HUES48 (cell line): ENCODE data around the gene TRIM16.
"Not testable (repeated sequence)": the region's sequence is repeated elsewhere in the genome, so short reads cannot be mapped to it uniquely, and the experiment has no call there.

Experiments
- H3K27ac ChIP-seq: one replicate; pipeline ENCODE4 v1.7.0; 2013; ENCODE audit warnings: low read depth, low read length, inconsistent platforms
- H3K27me3 ChIP-seq: 2 replicates; pipeline ENCODE4 v1.6.1; 2013; ENCODE audit warnings: mild to moderate bottlenecking, low read length; ENCODE audit not compliant: control insufficient read depth, insufficient read depth
- H3K36me3 ChIP-seq: 2 replicates; pipeline ENCODE4 v1.6.1; 2013; ENCODE audit warnings: low read length; ENCODE audit not compliant: control insufficient read depth, insufficient read depth
- H3K4me1 ChIP-seq: 2 replicates; pipeline ENCODE4 v1.6.1; 2013; ENCODE audit warnings: mild to moderate bottlenecking, low read length; ENCODE audit not compliant: control insufficient read depth, insufficient read depth
- H3K4me3 ChIP-seq: 2 replicates; pipeline ENCODE4 v1.5.1; 2013; ENCODE audit warnings: mild to moderate bottlenecking, low read depth, low read length
- H3K9ac ChIP-seq: 2 replicates; pipeline ENCODE4 v1.6.1; 2013; ENCODE audit warnings: mild to moderate bottlenecking, low read depth, low read length, moderate library complexity
- H3K9me3 ChIP-seq: 2 replicates; pipeline ENCODE4 v1.6.1; 2013; ENCODE audit warnings: low read length; ENCODE audit not compliant: control insufficient read depth, insufficient read depth

TRIM16 gene

GRCh38 chr17:15645099-15645941 lies 38.8 kb downstream of the TRIM16 start:
- H3K27ac ChIP-seq, result peak overlapping the region; percentile 78
- not testable (repeated sequence) for H3K9ac ChIP-seq

DNA sequence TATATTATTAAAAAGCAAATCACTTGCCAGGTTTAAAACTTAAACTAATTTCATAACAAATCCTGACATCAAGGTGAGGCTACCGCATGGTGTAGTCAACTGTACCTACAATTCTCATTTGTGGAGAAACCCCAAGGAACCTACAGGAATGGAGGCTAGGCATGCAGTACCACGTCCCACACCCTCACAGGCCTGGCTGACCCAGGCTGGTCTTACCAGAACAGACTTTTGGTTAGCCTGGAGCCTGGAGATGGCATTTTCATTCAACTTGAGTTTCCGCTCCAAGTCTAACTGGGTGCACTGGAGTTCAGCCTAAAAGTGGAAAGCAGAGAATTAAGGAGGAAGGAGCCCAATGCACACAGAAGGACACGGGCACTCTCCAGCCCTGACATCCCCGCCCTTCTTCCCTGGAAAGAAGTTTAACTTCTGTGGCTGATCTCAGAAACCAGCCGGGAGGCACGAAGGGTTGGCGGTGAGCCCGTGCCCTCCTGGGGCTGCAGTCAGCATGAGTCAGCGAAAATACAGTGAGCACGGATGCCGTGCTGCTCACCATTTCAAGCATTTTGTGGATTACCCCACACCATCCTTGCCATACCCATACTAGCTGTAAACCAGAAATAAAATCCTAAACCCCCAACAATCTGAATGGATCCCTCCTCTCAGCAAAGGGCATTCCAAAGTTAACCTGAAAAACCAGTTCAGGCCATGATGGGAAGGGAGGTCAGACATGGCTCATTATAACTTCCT lies 41.4 kb downstream of the TRIM16 start:
- not testable (repeated sequence) for H3K4me1 ChIP-seq, H3K27ac ChIP-seq, H3K36me3 ChIP-seq, H3K27me3 ChIP-seq, H3K4me3 ChIP-seq, H3K9me3 ChIP-seq, H3K9ac ChIP-seq

More at GRCh38 chr17:15645099-15645941, 38.8 kb downstream of the TRIM16 start:
- H3K4me1 ChIP-seq, H3K9me3 ChIP-seq, H3K27me3 ChIP-seq, H3K4me3 ChIP-seq, H3K36me3 ChIP-seq: not testable (repeated sequence)

DNA sequence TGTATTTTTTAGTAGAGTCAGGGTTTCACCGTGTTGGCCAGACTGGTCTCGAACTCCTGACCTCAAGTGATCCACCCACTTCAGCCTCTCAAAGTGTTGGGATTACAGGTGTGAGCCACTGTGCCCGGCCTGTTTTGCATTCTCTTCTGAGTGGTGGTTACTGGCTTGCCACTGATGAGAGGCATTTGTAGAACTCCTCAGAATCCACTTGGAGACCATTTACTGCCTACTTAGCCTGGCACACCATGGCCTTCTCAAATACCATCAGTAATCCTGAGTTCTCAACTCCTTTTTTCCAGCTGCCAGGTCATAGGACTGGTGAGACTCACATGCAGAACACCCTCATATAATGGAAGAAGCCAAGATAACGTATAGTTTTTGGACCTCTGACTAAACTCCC lies 42.1 kb downstream of the TRIM16 start:
- H3K9me3 ChIP-seq, H3K4me3 ChIP-seq, H3K36me3 ChIP-seq, H3K4me1 ChIP-seq, H3K9ac ChIP-seq, H3K27ac ChIP-seq, H3K27me3 ChIP-seq: not testable (repeated sequence)

DNA sequence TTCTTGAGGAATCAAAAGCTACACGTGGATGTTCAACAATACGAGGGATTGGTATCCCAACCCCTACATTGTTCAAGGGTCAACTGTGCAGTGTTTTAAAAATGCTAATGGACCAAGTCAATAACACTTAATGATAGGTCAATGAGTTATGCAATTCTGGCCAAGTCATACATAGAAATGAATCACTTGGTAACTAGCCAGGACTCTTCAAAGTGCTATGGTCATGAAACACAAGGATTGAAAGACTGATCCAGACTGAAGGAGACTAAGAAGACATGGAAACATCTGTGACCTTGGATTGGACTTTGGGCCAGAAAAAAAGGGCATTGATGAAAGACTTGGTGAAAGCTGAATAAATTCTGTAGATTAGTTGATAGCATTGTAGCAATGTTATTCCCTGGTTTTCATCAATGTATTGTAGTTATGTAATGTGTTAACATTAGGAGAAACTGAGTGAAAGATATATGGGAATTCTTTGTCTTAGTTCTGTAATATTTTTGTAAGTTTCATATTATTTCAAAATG lies 53.1 kb downstream of the TRIM16 start:
- H3K9me3 ChIP-seq, H3K9ac ChIP-seq, H3K4me3 ChIP-seq, H3K36me3 ChIP-seq, H3K27me3 ChIP-seq, H3K27ac ChIP-seq, H3K4me1 ChIP-seq: not testable (repeated sequence)

DNA sequence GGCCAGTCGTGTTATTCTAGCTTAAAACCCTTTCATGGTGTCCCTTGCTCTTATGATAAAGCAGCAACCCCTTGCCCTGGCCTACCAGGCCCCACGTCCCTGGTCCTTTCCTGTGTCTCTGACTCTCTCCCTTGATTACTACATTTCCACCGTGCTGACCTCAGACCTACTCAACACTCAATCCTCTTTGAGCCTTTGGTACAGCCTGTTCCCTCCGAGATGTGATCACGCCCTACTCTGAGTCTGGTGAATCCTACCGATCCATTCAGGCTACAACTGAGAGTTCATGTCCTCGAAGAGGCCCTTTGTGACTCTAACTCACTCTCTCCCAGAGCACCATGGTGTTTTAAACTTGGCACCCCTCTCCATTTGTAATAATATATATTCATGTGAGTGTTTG lies 54.1 kb downstream of the TRIM16 start:
- not testable (repeated sequence) for H3K36me3 ChIP-seq

DNA sequence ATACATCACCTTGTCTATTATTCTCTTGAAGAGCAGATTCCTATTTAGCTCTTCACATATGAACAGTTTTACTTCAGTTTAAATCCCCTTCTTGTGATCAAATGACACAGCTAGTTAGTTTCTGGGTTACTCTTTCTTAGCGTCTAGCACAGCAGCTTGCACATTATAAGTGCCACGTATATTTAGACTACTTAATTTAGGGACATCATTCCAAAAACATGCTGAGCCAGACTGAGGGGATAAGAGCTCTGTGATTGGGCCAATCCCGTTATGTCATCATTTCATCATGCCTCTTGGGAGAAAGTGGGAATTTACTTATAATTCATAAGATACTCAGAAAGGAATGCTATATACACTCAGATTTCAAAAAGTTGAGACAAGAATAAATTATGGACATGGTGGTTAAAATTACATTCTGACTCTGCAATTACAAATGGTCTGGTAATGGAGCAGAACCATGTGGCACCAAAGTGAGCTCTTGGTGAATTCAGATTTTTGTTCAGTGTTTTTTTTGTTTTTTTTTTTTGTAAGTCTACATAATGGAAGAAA lies 60.4 kb downstream of the TRIM16 start:
- not testable (repeated sequence) for H3K9me3 ChIP-seq, H3K36me3 ChIP-seq, H3K9ac ChIP-seq

More for the DNA sequence above, 54.1 kb downstream of the TRIM16 start:
- H3K4me3 ChIP-seq, H3K27ac ChIP-seq, H3K9ac ChIP-seq, H3K4me1 ChIP-seq, H3K9me3 ChIP-seq, H3K27me3 ChIP-seq: not testable (repeated sequence)

DNA sequence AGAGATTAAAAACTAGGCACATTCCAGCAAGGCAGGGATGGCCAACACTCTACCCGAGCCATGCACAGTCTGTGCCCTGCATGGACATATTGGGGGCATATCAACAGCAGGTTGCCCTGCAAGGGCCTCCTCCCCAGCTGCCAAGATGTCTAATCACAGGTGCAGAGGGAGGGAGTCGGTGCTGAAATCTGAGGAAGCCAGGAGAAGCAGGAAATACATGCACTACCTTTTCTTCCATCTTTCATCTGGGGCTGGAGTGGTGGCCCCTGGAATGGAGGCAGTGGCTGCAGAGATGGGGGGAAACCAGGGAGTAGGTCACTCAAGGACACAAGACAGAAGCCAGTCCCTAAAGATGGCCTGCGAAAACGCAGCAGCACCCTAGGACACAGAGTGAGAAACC lies 60.9 kb downstream of the TRIM16 start:
- not testable (repeated sequence) for H3K4me3 ChIP-seq, H3K9me3 ChIP-seq, H3K27ac ChIP-seq, H3K9ac ChIP-seq, H3K36me3 ChIP-seq, H3K4me1 ChIP-seq, H3K27me3 ChIP-seq

More for the DNA sequence above, 60.4 kb downstream of the TRIM16 start:
- H3K27ac ChIP-seq, H3K4me3 ChIP-seq, H3K4me1 ChIP-seq, H3K27me3 ChIP-seq: not testable (repeated sequence)

DNA sequence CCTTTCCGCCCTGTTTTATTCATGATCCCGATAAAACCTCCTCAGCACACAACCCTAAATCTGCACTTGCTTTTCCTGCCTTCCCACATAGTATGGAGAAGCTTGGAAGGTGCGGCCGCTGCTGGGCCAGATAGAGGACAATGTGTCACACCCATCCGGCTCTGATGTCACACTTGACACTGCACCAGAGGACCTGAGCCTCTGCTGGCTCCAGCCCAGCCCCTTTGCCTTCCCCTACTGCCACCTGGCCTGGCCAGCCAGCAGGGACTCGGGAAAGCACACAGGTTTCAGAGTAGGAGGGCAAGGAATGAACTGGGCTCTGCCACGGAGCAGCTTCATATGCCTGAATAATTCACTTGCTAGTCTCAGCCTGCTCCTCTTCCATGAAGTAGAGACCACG lies 62.0 kb downstream of the TRIM16 start:
- not testable (repeated sequence) for H3K9ac ChIP-seq, H3K4me1 ChIP-seq, H3K4me3 ChIP-seq, H3K27ac ChIP-seq, H3K27me3 ChIP-seq, H3K36me3 ChIP-seq, H3K9me3 ChIP-seq

DNA sequence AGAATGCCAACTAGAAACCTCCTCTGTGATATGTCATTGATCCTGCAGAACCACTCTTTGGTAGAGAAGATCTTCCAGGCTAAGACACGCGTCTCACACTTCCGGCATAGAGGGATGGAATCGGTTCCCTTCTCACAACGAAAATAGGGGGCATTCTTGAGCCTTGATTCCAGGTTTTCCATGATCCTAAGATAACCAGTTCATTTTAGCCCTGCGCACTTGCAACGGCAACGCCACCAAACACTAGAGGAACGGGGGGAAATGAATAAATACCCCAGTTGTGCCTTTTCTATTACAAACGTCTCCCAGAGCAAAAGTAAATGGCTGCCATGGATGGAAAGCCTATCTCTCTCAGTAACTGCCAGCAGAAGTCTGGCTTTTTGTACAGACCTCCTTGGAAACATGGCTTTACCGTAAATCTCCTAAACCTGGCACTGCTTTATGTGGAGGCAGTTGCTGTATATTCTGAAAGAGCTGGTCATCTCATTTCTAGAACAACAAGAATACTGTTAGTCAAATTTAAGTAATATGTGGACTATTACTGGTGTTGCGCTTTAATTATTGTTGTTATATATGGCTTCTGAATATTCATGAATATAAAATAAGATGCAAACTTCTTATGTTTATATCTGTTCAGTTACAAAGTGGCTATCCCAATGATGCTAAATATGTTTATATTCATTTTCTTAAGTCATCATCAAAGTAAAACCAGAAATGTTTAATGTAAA lies 64.6 kb downstream of the TRIM16 start, which contains the start of gene FBXW10B:
TSS of gene FBXW10B (minus strand) at position 374 of the 728 bp plus-strand sequence. CDS start at position 182, 192 bp downstream.
- not testable (repeated sequence) for H3K27me3 ChIP-seq, H3K36me3 ChIP-seq, H3K9me3 ChIP-seq, H3K4me3 ChIP-seq, H3K4me1 ChIP-seq, H3K27ac ChIP-seq, H3K9ac ChIP-seq

- not testable (repeated sequence) for H3K4me3 ChIP-seq, H3K9ac ChIP-seq, H3K27ac ChIP-seq, H3K27me3 ChIP-seq, H3K9me3 ChIP-seq, H3K36me3 ChIP-seq, H3K4me1 ChIP-seq
Observed at GRCh38 chr17:15616828-15617227, 67.3 kb downstream of the TRIM16 start.
